ENCODE measurements around the gene DOCK9.

DNA sequence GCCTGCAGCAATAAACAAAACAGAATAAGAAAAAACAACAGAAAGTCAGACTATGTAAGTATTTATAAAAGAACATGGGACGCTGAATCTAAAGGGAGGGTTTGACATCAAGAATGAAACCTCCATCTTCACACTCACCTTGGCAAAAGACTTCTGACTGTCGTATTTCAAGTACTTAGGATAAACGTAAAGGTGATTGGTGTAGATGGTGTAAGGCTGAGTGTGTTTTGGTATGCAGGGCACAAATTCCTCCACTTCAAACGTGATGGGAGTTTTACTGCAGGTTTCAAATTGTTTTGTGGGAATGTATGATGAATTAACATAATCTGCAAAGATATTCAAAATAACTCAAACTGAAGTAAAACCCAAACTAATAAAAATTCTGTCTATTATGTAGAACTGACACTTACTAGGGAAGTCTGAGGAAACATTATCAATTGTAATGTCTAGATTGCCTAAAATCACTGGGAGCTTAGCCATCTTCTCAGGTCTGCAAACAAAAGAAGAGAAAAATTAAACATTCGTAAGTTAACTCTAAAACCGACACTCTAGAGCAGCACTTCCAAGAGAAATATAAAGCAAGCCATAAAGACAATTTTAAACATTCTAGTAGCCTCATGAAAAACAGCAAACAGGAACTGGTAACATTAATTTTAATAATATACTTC is 89.5 kb downstream of the DOCK9 start:
- TF ChIP-seq, protein P1, sequence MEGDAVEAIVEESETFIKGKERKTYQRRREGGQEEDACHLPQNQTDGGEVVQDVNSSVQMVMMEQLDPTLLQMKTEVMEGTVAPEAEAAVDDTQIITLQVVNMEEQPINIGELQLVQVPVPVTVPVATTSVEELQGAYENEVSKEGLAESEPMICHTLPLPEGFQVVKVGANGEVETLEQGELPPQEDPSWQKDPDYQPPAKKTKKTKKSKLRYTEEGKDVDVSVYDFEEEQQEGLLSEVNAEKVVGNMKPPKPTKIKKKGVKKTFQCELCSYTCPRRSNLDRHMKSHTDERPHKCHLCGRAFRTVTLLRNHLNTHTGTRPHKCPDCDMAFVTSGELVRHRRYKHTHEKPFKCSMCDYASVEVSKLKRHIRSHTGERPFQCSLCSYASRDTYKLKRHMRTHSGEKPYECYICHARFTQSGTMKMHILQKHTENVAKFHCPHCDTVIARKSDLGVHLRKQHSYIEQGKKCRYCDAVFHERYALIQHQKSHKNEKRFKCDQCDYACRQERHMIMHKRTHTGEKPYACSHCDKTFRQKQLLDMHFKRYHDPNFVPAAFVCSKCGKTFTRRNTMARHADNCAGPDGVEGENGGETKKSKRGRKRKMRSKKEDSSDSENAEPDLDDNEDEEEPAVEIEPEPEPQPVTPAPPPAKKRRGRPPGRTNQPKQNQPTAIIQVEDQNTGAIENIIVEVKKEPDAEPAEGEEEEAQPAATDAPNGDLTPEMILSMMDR (IDR thresholded peaks at IDR 0.05; ENCODE audit: low read length) = no peak
- no peak for TF ChIP-seq EZH2 (IDR thresholded peaks at IDR 0.05; ENCODE audit: borderline replicate concordance, low read length)
